NCI-H2227 (cell line): ENCODE results near the gene C1QTNF5.

Experiments
- DNase-seq: peaks from one replicate; lab custom pipeline; 2025; ENCODE audit not compliant: unreplicated experiment; lab: John Stamatoyannopoulos, UW

C1QTNF5 gene

GRCh38 chr11:119359365-119360214 lies 18.9 kb upstream of the C1QTNF5 start:
- DNase-seq: no peak

- no peak for DNase-seq
These were observed 16.4 kb upstream of the C1QTNF5 start for GRCh38 chr11:119357074-119357473.

GRCh38 chr11:119356349-119357031 lies 15.8 kb upstream of the C1QTNF5 start:
- peak; percentile 58 for DNase-seq

- no peak for DNase-seq
These were observed 14.6 kb upstream of the C1QTNF5 start for GRCh38 chr11:119355091-119355843.

GRCh38 chr11:119352857-119353260 lies 12.2 kb upstream of the C1QTNF5 start:
- peak; percentile 52 for DNase-seq

GRCh38 chr11:119351232-119351631 lies 10.5 kb upstream of the C1QTNF5 start:
- DNase-seq: no peak

GRCh38 chr11:119350302-119350701 lies 9.6 kb upstream of the C1QTNF5 start:
- DNase-seq: no peak

- no peak for DNase-seq
These were observed 7.4 kb upstream of the C1QTNF5 start for GRCh38 chr11:119347940-119348605.

GRCh38 chr11:119347242-119347641 lies 6.6 kb upstream of the C1QTNF5 start:
- no peak for DNase-seq

GRCh38 chr11:119346605-119347004 lies 5.9 kb upstream of the C1QTNF5 start, which contains the start of gene MFRP:
MFRP (minus strand) TSS chr11:119346705; CDS start chr11:119346513, 192 bp downstream.
- no peak for DNase-seq

- no peak for DNase-seq
These were observed 5.0 kb upstream of the C1QTNF5 start for GRCh38 chr11:119345685-119346084.

GRCh38 chr11:119344291-119345010 lies 3.8 kb upstream of the C1QTNF5 start:
- no peak for DNase-seq

GRCh38 chr11:119343726-119344125 lies 3.0 kb upstream of the C1QTNF5 start:
- no peak for DNase-seq

GRCh38 chr11:119342362-119343130 lies 1.9 kb upstream of the C1QTNF5 start:
- no peak for DNase-seq

GRCh38 chr11:119342023-119342300 lies 1.3 kb upstream of the C1QTNF5 start:
- no peak for DNase-seq

- no peak for DNase-seq
These were observed 739 bp upstream of the C1QTNF5 start for GRCh38 chr11:119341222-119342022.

GRCh38 chr11:119339589-119340334 lies 921 bp downstream of the C1QTNF5 start:
- no peak for DNase-seq

- DNase-seq: no peak
These were observed 1.6 kb downstream of the C1QTNF5 start for GRCh38 chr11:119338965-119339588.
